COR-L47 (cell line): Measurements from ENCODE around the gene MSX1.

ENCODE experiments used
- DNase-seq: peaks from one replicate; lab custom pipeline; 2025; lab: John Stamatoyannopoulos, UW

MSX1 gene

DNA sequence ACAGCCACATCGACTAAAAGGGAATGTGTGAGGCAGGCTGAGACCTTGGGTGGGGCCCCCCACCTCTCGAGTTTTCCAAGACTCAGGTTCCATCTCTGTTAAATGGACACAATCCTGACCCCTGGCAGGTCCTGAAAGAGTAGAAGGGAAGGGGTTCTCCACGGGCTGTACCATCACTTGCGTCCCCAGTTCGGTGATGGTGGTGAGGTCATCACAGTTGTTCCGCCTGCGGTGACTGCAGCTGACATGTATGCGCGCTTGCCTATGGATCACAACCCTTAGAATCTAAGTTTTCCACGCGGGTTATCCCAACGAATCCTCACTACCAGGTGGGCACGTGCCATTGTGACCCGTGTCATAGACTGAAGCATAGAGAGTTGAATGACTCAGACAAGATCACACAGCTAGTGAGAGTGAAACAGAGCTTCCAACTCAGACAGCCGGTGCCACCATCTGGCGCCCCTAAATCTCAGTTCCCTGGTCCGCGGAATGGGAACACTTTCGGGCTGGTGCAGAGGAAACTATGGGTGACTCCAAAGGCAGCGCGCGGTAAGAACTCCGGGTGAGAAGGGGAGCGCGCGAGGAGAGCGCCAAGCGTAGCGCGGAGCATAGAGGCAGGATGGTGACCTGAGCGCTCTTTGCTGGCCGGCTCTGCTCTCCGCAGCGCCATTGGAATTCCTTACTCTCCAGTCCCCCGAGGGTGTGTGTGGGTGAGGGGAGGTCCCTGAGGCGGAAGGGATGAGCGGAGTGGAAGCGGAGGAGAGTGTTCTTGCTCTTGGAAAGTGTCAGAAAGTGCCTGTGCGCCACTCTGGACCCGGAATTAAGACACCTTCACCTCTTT, 10.5 kb downstream of the MSX1 start:
- no peak for DNase-seq

DNA sequence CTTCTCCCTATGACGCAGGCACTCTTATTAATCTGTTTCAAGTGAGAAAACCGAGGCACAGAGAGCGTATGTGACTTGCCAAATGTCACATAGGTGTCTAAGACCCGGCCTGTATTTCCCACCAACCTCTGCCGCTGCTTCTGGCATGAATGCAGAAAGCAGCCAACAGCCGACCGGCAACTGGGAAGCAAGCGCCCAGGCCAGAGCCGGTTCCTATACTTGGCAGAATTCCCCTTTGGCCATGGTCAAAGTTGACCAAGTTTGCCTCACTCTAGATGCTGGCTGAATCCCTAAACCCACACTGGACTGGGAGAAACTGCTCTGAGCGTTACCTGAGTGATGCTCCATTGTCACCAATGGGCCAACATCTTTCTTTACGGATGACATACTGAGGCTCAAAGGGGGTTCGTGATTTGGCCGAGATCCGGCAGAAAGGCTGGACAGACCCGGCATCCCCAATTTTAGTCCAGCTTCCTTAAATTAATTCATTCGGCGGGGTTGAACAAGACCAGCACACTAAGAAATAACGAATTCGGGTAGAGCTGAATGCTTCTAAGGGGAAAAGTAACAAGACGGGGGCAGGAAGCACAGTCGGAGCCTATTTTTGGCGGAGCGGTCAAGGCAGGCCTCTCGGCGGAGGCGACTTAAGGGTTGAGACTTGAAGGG, 11.2 kb downstream of the MSX1 start:
- no peak for DNase-seq

GRCh38 chr4:4871242-4871572, 11.7 kb downstream of the MSX1 start:
- no peak for DNase-seq

DNA sequence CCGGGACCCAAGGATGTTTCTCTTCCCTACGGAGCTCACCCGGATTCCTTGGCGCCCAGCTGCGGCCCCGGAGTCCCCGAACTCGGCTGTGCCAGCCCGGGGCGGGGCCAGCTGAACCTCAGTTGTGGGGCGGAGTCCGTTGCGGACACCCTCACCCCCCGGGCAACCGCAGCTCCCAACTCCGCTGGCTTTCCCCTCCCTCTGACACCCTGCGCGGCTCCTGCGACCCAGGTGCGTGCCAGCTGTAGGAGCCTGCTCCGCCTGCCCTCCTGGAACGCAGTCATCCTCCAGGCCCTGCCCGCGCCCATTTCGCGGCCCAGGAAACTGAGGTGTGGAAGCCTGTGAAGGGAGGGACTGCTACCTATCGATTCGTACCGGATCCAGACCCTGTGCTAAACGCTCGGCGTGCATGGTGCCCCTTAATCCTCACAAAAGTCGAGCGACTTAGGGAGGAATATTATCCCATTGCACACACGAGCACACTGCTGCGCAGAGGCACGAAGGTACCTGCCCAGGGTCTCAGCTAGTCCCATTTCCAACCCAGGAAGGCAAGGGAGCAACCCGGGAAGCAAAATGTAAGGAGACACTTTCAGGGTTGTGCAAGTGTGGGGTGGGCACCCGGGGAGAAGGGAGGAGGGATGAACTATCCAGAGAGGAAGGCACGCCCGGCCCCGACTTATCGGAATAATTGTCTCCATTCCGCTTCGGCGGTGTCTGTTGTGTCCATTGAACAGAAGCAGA, 12.3 kb downstream of the MSX1 start:
- DNase-seq: no peak

GRCh38 chr4:4872314-4872903, 12.9 kb downstream of the MSX1 start:
- no peak for DNase-seq

DNA sequence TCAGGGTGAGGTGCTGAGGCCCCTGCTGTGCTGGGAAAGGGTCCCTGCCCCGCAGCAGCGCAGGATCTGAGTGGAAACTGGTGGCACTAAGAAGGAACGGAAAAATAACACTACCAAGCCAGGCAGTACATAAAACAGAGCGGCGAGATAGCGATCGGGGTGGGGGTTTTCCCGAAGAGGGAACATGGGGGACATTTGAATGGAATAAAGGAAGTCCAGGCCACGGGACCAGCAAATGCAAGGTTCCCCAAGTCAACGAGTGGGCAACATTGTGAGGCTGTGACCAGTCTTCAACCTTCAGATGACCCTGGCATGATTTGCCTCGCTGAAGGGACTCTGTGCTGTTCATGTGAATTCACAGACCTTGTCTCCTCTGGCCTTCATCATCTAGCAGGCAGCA, 13.7 kb downstream of the MSX1 start:
- no peak for DNase-seq

DNA sequence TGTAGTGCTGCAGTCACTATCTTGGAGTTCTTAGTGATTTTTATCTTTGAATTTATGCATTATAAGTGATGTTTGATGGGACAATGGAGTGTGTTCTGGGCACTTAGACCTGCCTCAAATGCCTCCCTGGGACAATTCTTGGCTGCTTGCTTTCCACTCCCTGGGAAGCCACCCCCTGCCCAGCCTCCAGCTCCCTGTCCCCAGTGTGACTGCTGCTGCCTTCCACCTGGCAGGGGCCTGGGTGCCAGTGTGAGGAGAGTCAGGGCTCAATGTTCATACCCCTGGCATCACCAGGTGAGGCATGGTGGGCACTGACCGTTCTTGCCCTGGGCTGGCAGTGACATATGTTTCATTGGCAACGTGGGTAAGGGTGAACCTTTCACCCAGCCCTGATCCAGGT, 14.8 kb downstream of the MSX1 start:
- DNase-seq: no peak

DNA sequence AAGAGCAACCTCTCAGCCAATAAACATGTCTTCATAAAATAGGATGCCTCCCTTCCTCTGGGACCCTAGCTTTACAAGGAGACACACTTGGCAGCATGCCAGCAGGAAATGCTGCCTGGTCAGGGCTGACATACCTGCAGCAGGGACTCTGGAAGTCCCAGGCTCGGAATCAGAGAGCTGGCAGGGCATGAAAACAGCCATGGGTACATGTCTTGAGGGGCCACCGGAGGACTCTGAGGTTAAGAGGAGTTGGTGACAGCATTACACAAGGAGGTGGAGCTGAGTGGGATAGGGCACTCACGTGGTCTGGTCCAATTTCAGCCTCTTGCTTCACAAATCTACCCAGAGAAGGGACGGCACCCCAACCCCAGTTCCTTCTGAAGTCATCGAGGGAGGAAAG, 15.7 kb downstream of the MSX1 start:
- no peak for DNase-seq

DNA sequence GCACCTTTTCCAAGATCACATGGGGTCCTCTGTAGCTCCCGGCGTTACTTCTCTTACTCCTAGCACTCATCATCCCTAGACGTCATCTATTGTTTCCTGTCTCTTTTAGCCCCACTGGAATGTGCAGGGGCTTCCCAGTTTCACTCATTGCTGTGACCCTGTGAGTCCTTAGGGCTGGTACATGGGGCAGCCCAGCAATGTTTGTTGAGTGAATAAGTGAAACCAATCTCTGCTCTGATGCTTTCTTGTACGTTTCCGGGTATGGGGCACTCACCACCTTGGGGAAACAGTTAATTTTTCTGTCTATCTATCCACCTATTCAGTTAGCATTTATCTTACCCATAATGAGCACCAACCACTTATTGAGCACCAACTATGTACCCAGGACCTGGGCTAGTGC, 16.1 kb downstream of the MSX1 start:
- no peak for DNase-seq

GRCh38 chr4:4876945-4877661, 17.6 kb downstream of the MSX1 start:
- no peak for DNase-seq

GRCh38 chr4:4880492-4880891, 21.0 kb downstream of the MSX1 start:
- no peak for DNase-seq

DNA sequence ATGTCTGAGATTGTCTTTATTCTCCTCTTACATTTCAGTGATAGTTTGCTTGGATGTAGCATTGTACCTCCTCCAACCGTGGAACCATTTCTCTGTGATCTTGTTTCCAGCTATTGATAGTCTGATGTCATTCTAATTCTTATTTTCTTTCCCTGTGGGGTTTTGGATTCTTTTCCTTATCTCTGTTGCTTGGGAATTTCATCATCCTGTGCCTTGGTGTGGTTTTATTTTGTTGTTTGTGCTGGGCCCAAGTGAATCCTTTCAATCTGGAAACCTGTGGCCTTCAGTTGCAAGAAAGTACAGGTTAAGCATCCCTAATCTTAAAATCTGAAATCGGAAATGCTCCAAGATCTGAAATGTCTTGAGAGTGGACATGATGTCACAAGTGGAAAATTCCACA, 22.0 kb downstream of the MSX1 start:
- no peak for DNase-seq

DNA sequence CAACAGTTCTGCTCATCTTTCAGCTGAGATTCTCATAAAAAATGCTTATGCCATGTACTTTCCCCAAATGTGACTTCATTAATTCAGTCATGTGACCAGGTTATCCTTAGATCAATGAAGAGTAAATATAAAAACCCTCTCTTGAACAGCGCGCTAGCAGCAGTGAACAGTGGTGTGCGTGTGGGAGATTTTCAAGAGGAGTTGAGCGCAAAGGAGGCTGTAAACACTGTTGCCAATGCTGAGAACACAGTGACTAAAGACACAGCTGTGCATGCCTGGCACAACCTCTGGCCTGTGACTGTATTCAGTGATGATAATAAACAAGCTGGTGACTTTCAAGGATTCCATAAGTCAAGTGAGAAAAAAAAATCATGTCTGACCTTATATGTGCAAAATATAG, 25.1 kb downstream of the MSX1 start:
- DNase-seq: no peak

GRCh38 chr4:4887426-4887825, 28.0 kb downstream of the MSX1 start:
- DNase-seq: no peak

DNA sequence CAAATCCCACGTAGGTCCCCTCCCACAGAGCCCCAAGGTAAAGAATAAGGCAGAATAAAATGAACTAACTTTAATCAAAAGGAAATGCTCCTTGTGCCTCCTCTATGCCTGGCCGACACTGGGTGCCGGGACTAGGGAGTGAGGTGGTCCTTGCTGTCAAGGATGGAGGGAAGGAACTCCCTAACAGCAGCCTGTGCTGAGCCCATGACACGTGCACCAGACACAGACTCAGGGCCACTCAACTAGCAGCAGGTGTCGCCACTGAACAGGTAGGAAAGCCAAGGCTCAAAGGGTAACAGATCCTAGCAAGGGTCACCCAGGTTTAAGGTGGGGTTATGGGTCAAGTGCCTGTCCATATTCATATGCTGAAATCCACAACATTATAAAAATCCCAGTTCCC, 29.2 kb downstream of the MSX1 start:
- no peak for DNase-seq

- no peak for DNase-seq
Measured at GRCh38 chr4:4889781-4890180, 30.3 kb downstream of the MSX1 start.

DNA sequence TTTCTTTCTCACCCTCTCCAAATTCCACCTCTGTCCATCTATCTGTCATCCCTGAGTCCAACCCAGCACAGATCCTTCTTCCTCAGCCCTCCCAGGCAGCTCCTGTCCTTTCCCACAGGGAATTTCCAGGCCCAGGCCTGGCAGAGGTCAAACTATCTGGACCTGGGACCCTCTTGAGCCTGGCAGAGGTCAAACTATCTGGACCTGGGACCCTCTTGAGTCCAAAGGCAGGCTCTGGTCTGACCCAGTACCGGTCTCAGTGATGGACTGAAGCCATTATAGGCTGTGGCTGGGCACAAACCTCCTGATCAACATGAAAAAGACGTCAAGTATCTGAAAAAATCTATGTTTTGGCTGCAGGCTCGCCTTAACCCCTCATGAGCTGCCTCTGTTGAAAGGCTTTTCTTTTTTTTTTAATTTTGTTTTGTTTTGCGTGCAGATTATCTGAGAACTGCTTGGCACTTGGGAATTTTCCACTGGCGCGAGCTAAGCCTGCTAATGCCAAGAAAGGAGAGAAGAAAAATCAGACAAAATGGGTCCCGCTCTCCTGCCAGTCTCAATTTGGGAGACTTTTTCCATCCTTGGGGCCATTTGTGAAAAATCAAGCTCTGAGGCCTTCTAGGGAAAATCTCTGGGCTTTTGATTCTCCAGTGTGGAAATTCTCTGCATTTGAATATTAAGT, 31.2 kb downstream of the MSX1 start:
- no peak for DNase-seq

DNA sequence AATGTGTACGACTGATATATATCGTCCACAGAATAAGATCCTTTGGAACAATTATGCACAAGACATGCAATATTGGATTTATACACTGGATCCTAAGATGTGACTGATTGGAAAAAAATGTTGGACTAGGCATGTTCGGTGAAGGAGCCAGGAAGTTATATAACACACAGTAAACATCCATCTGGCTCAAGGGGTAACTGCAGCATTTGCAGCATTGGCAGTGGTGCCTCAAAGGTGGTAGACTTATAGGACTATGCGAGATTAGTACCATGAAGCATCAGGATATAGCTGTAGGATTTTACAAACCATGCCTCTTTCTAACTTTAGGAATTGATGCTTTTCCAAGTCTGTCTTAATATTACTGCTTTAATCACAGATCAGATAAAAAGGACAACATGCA, 34.3 kb downstream of the MSX1 start:
- DNase-seq: no peak

- DNase-seq: no peak
Measured at GRCh38 chr4:4899202-4899925, 39.9 kb downstream of the MSX1 start.

DNA sequence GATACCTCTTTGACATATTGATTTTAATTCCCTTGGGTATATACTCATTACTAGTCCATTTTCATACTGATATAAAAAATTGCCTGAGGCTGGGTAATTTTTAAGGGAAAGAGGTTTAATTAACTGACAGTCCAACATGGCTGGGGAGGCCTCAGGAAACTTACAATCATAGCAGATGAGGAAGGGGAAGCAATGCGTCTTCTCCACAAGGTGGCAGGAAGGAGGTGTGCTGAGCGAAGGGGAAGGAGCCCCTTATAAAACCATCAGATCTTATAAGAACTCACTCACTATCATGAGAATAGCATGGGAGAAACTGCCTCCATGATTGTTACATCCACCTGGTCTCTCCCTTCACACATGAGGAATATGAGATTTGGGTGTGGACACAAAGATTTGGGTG, 42.4 kb downstream of the MSX1 start:
- no peak for DNase-seq

DNA sequence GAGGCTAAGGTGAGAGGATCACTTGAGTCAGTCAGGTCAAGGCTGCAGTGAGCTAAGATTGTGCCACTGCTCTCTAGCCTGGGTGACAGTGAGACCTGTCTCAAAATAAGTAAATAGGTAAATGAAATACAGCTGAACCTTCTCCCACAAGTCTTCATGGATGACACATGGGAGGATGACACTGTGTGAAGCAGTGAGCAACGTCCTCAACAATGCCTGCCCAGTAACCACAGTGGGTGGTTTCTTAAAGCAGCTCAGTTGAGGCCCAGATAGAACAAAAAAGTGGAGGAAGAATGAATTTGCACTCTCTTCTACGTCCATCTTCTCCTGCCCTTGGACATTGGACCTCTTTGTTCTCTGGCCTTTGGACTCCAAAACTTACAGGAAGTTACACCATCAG, 52.7 kb downstream of the MSX1 start:
- DNase-seq: no peak
